Ishikawa (cell line): ENCODE data around the gene ZNF682.
A peak's percentile ranks its signal among the peaks of the same experiment; 100 is the strongest.

ENCODE experiments used
- CEBPB ChIP-seq: IDR thresholded peaks from 2 replicates; pipeline ENCODE4 v1.6.1; 2012
- CREB1 ChIP-seq: IDR thresholded peaks from 2 replicates; pipeline ENCODE4 v1.6.1; 2012; ENCODE audit warnings: low read depth
- EP300 ChIP-seq: IDR thresholded peaks from 2 replicates; pipeline ENCODE4 v1.6.1; 2012; ENCODE audit warnings: borderline replicate concordance
- FOXM1 ChIP-seq: IDR thresholded peaks from 2 replicates; pipeline ENCODE4 v1.6.1; 2012; ENCODE audit warnings: low read depth, borderline replicate concordance
- NFIC ChIP-seq: IDR thresholded peaks from 2 replicates; pipeline ENCODE4 v1.6.1; 2012
- RAD21 ChIP-seq: IDR thresholded peaks from 2 replicates; pipeline ENCODE4 v1.6.1; 2012; ENCODE audit warnings: low read depth
- TAF1 ChIP-seq: IDR thresholded peaks from 2 replicates; pipeline ENCODE4 v1.6.1; 2012; ENCODE audit warnings: low read depth, mild to moderate bottlenecking
- TCF12 ChIP-seq: IDR thresholded peaks from 2 replicates; pipeline ENCODE4 v1.6.1; 2012; ENCODE audit warnings: low read depth
- TEAD4 ChIP-seq: IDR thresholded peaks from 2 replicates; pipeline ENCODE4 v1.6.1; 2012
- YY1 ChIP-seq: IDR thresholded peaks from 2 replicates; pipeline ENCODE4 v1.6.1; 2012; ENCODE audit warnings: low read depth
- TF ChIP-seq, protein P1 (sequence below): IDR thresholded peaks from 2 replicates; pipeline ENCODE4 v1.6.1; 2012; ENCODE audit warnings: low read depth, mild to moderate bottlenecking
- TF ChIP-seq, protein P2 (sequence below): IDR thresholded peaks from 2 replicates; pipeline ENCODE4 v1.6.1; 2012
- TF ChIP-seq, protein P3 (sequence below): IDR thresholded peaks from 2 replicates; pipeline ENCODE4 v1.6.1; 2012

DNA sequence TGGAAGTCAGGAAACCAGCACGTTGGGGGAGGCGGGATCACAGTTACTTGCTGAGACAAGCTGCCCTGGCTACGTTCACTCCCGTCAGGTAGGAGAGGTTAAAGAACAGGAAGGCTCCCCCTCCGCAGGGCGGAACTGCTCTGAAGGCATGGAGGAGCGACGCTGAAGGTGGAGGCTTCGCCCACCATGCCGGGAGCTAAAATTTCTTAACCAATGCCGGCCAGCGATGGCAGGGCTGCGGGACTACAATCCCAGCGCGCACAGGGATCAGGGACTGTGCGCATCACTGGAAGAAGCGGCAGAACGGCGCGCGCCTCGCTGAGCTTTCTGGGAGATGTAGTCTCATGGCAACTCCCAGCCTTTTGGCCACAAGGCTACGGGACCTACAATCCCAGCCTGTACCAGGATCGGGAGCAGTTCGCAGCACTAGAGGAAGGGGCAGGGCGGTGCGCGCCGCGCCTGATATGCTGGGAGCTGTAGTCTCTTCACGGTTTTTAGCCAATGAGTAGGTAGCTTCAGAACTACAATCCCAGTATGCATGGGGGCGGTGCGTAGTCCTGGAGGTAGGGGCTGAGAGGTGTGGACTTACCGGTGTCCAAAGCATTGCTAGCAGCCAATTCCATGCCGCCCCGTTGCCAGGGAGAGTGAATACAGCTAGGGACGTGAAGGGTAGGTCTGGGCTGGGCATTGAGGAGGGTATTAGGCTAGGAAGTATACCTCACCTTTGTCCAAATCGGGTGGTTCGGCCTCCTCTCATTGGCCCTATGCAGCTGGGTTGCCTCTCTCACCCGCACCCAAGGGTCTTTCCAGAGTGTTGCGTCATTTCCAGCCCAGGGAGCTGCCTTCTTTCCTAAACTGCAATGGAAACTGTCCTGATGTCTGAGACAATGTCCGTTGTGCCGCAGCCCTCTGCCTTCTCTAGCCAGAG lies 12.8 kb upstream of the ZNF682 start:
- TF ChIP-seq, protein P1, sequence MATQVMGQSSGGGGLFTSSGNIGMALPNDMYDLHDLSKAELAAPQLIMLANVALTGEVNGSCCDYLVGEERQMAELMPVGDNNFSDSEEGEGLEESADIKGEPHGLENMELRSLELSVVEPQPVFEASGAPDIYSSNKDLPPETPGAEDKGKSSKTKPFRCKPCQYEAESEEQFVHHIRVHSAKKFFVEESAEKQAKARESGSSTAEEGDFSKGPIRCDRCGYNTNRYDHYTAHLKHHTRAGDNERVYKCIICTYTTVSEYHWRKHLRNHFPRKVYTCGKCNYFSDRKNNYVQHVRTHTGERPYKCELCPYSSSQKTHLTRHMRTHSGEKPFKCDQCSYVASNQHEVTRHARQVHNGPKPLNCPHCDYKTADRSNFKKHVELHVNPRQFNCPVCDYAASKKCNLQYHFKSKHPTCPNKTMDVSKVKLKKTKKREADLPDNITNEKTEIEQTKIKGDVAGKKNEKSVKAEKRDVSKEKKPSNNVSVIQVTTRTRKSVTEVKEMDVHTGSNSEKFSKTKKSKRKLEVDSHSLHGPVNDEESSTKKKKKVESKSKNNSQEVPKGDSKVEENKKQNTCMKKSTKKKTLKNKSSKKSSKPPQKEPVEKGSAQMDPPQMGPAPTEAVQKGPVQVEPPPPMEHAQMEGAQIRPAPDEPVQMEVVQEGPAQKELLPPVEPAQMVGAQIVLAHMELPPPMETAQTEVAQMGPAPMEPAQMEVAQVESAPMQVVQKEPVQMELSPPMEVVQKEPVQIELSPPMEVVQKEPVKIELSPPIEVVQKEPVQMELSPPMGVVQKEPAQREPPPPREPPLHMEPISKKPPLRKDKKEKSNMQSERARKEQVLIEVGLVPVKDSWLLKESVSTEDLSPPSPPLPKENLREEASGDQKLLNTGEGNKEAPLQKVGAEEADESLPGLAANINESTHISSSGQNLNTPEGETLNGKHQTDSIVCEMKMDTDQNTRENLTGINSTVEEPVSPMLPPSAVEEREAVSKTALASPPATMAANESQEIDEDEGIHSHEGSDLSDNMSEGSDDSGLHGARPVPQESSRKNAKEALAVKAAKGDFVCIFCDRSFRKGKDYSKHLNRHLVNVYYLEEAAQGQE, result no peak
- TF ChIP-seq, protein P2, sequence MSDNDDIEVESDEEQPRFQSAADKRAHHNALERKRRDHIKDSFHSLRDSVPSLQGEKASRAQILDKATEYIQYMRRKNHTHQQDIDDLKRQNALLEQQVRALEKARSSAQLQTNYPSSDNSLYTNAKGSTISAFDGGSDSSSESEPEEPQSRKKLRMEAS, result peak; percentile 42
- no peak for TF ChIP-seq EP300
- TF ChIP-seq RAD21, result no peak
- TF ChIP-seq TAF1, result 0 out of 2 replicates have a peak, but pooled peaks have one; percentile 26
- 0 out of 2 replicates have a peak, but pooled peaks have one; percentile 58 for TF ChIP-seq CEBPB
- TF ChIP-seq NFIC, result no peak
- 0 out of 2 replicates have a peak, but pooled peaks have one; percentile 25 for TF ChIP-seq YY1
- TF ChIP-seq TEAD4, result no peak
- peak; percentile 57; the same call in 1 of the 2 replicates for TF ChIP-seq CREB1
- TF ChIP-seq FOXM1, result no peak
- TF ChIP-seq TCF12, result no peak
- TF ChIP-seq, protein P3, sequence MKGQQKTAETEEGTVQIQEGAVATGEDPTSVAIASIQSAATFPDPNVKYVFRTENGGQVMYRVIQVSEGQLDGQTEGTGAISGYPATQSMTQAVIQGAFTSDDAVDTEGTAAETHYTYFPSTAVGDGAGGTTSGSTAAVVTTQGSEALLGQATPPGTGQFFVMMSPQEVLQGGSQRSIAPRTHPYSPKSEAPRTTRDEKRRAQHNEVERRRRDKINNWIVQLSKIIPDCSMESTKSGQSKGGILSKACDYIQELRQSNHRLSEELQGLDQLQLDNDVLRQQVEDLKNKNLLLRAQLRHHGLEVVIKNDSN, result no peak
